Stimulated activated naive CD4-positive, alpha-beta T cell treated with Interleukin-2 at 50 U/mL for 16 hours (primary cell): ENCODE data around the gene TMPRSS11A.

Experiments
- DNase-seq: peaks from one replicate; lab custom pipeline; 2025; lab: John Stamatoyannopoulos, UW

TMPRSS11A gene

GRCh38 chr4:67911638-67912037 is 51.7 kb downstream of the TMPRSS11A start:
- DNase-seq, result no peak

GRCh38 chr4:67911141-67911540 is 52.2 kb downstream of the TMPRSS11A start:
- DNase-seq, result no peak

DNA sequence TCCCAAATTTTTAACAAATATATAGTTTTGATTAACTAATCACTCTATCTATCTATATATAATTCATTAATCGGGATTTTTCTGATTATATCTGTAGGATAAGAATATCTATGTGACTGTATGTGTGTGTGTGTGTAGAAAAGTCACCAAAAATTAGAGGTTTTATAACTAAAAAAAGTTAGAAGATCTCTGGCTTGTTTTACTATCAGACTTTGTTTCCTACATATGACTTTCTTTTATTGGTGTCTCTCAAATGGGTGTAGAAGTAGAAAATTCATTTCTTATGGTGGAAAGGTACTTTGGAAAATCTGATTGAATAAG is 52.7 kb downstream of the TMPRSS11A start:
- DNase-seq, result no peak

DNA sequence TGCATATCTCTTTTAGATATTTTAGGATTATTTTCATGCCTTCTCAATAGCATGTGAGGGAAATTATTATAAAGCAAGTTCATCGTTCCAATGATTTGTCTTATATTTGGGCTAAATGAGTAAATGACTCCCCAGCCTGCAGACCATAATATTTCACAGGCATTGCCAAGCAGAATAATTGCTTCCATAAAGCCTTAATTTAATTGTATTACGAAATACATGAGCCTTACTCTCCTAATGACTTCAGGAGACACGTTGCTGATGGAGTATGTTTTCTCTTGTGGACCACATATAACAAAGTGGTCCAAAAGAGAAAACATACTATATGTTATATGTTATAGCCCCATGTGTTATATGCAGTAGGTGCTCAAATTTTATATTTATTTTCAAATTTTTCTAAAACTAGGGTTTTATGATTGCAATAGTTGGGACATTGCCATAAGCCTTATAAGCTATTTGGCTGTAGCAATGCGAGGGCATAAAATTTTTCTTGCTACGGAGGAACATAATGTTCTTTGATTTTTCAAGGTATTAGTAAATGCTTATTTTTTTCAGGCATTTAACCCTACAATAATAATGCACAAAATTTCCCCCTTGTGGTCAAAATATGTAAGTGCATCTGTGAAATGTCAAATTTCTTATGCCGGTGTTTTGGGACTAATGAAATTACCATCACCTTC is 53.2 kb downstream of the TMPRSS11A start:
- DNase-seq, result no peak

DNA sequence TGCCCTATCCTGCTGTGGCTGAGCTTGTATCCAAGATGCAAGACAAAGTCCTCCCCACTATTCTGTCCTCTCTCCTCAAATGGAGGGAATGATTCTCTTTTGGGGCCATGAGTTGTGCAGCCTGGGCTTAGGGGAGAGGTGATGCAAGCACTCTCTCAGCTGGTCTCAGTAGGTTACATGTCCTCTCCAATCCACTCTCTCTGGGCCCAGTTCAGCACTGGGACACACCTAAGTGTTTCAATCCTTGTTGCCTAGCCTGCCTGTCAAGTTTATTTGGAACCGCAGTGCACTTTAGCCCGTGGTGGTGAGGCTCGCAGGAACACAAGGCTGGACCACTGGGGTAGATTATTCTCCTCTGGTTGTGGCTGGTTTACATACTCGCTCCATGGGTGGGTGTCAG is 55.6 kb downstream of the TMPRSS11A start:
- DNase-seq, result no peak

DNA sequence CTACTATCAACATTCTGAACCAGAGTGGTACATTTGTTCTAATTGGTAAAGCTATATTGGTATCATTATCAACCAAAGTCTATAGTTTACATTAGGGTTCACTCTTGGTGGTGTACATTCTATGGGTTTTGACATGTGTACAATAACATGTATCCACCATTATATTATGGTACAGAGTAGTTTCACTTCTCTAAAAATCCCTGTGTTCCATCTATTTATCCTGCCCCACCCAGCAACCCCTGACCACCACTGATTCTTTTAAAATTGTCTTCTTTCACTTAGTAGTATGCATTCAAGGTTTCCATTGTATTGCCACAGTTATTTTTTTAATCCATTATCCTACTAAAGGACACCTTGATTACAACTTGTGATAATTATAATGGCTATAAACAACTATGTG is 64.2 kb downstream of the TMPRSS11A start:
- no peak for DNase-seq

- no peak for DNase-seq
Observed at GRCh38 chr4:67897686-67898085, 65.6 kb downstream of the TMPRSS11A start.

GRCh38 chr4:67896421-67897065 is 66.8 kb downstream of the TMPRSS11A start:
- no peak for DNase-seq

GRCh38 chr4:67894659-67895058 is 68.6 kb downstream of the TMPRSS11A start:
- DNase-seq, result no peak

DNA sequence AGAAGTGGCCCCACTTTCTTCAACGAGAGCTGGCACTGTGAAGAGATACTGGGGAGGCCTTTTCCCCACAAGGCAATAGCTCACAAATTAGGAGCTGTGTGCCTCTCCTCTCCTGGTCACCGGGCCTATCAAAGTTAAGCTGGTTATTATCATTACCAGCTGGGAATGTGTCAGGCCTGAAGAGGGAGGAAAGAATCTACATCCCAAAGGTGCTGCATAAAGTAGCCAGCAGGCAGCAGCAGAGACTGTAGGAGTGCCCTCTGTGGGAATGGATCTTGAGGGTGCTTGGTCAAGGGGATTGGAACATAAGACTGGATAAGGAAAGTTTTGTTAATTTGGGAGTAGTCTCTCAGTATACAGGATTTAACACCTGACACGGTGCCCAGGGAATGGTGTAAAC is 70.4 kb downstream of the TMPRSS11A start:
- no peak for DNase-seq

- no peak for DNase-seq
Observed at GRCh38 chr4:67892253-67892652, 71.0 kb downstream of the TMPRSS11A start.

- DNase-seq, result no peak
Observed at GRCh38 chr4:67891645-67892044, 71.6 kb downstream of the TMPRSS11A start.

DNA sequence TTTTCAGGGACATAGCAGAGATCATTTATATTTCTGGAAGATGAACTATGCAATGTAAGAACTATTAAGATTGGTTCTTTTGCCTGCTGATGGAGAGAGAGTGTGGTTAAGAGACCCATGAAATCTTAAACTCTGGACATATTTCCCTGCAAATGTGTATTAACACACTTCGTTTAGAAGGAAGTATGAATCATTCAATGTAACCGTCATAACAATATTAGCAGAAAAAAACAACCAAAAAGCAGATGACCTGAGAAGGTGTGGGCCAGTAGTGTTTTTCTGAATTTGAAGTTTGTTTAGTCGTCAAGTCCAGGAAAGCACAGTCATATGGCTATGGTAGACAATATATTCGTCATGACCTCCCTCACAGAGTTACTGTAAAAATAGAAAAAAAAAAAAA is 77.0 kb downstream of the TMPRSS11A start:
- no peak for DNase-seq

DNA sequence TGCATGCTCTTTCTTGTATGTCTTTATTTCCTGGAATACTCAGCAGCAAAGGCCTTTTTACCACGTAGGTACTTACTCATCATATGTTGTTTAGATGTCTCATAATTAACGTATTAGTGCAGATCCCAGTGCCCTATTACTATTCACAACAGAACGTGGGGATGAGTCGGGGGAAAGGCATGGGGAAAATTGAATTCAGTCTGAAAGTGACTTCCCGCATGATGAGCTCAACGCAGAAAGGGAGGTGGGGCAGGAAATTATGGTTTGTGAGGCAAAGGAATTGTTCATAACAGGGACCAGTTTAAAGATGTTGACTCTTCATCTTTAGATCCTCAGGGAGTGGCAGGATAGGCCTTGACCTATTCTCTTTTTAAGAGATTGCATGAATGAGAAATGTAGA is 77.5 kb downstream of the TMPRSS11A start:
- DNase-seq, result no peak

- DNase-seq, result no peak
Observed at GRCh38 chr4:67884701-67885100, 78.6 kb downstream of the TMPRSS11A start.

DNA sequence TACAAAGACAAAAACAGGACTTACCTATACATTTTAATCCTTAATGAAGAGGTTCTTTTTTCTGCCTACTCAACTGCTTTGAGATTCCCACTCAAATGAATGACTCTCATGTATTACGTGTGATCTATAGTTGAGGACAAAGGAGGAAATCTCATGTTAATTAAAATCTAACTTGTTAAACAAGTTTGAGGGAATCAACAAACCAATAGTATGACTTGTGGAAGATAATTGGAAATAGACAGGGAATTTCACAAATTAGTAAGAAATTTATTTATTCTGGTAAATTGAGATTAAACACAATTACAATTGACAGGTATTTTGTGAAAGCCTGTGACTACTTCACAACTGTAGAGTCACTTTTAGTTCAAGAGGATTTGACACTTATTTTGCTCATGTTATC is 79.4 kb downstream of the TMPRSS11A start, which contains the start of gene TMPRSS11D:
Gene TMPRSS11D (minus strand): TSS at position 101 of the 400 bp plus-strand sequence. CDS start 69 bp downstream, at position 32.
- no peak for DNase-seq

GRCh38 chr4:67883458-67883857 is 79.8 kb downstream of the TMPRSS11A start:
- no peak for DNase-seq

GRCh38 chr4:67880866-67881610 is 82.3 kb downstream of the TMPRSS11A start:
- no peak for DNase-seq

DNA sequence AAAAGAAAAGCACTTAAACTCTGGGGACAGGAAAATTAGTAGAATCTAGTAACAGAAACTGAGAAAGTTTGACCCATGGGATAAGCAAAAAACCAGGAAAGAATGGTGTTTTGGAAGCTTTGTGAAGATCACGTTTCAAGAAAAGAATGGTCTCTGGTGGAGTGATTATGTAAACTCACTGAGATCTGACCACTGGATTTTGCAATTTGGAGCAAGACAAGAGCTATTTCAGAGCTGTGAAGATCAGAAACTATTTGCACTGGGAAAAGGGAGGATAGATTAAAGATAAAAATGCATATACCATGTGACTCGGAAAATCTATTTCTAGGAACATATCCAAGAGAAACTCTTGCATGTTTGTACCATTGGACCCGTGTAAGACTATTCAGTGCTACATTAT is 83.8 kb downstream of the TMPRSS11A start:
- no peak for DNase-seq

GRCh38 chr4:67877086-67877485 is 86.2 kb downstream of the TMPRSS11A start:
- no peak for DNase-seq

- DNase-seq, result no peak
Observed at GRCh38 chr4:67874986-67875385, 88.3 kb downstream of the TMPRSS11A start.

DNA sequence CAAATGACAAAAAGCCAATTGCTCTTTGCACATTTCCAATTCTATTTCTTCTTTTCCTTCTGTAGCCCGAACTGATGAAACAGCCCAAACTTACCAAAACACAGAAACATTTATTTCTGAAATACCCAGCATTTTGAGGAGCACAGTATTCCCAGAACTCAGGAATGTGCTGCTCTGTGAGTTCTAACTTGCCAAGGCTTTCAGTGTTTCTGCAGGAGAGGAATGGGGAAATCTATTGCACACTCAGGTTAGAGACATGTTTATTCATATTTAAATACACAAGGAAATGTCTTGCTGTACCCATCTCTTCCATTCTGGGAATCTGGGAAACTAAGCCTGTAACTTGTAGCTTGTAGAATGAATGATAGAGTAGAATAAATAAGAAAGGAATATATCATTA is 90.2 kb downstream of the TMPRSS11A start:
- DNase-seq, result no peak

- no peak for DNase-seq
Observed at GRCh38 chr4:67871867-67872266, 91.4 kb downstream of the TMPRSS11A start.
